K562 (cell line): ENCODE results near the gene COX6B1. TPM values are rescaled to one million over a fixed set of nuclear protein-coding genes. Genes with fewer than 3 reads are reported as not detected.

Source experiments
- ATF7 ChIP-seq: fragments of 450-650 bp; IDR thresholded peaks from 2 replicates; pipeline ENCODE4 v1.7.1; 2014; ENCODE audit warnings: mild to moderate bottlenecking, moderate library complexity
- ELF1 ChIP-seq: fragments of 200-800 bp; sonication (Bioruptor generic); IDR thresholded peaks from 2 replicates; pipeline ENCODE4 v1.6.1; 2016; ENCODE audit warnings: missing genetic modification characterization, missing compliant biosample characterization
- ETV5 ChIP-seq: sonication (generic); formaldehyde crosslinking; IDR thresholded peaks from 2 replicates; pipeline ENCODE4 v1.4.0; 2020; ENCODE audit warnings: low read depth, mild to moderate bottlenecking, missing genetic modification reagents
- FUS ChIP-seq: fragments of 200-400 bp; formaldehyde crosslinking; optimal IDR thresholded peaks from 2 replicates; pipeline ENCODE3; 2017; ENCODE audit warnings: low read depth, low read length
- JUNB ChIP-seq: fragments of 450-650 bp; formaldehyde crosslinking; conservative IDR thresholded peaks from 2 replicates; pipeline ENCODE4 v1.4.0; 2020; ENCODE audit warnings: mild to moderate bottlenecking
- MEIS2 ChIP-seq: fragments of 450-650 bp; IDR thresholded peaks from 2 replicates; pipeline ENCODE4 v1.6.1; 2014; ENCODE audit warnings: mild to moderate bottlenecking; ENCODE audit not compliant: partially characterized antibody
- NFE2 ChIP-seq: IDR thresholded peaks from 2 replicates; pipeline ENCODE4 v1.6.1; 2014; ENCODE audit warnings: antibody characterized with exemption, low read depth
- PCBP2 ChIP-seq: fragments of 200-400 bp; formaldehyde crosslinking; IDR thresholded peaks from 2 replicates; pipeline ENCODE4 v1.6.1; 2018; ENCODE audit warnings: low read length, low read depth, mild to moderate bottlenecking, moderate library complexity; ENCODE audit not compliant: poor library complexity, severe bottlenecking
- PML ChIP-seq: IDR thresholded peaks from 2 replicates; pipeline ENCODE4 v1.6.1; 2012; ENCODE audit warnings: low read length, inconsistent platforms
- RB1 ChIP-seq: fragments of 450-650 bp; IDR thresholded peaks from 2 replicates; pipeline ENCODE4 v1.6.1; 2017; ENCODE audit warnings: low read depth, mild to moderate bottlenecking
- RBM34 ChIP-seq: fragments of 200-400 bp; formaldehyde crosslinking; IDR thresholded peaks from 2 replicates; pipeline ENCODE4 v1.6.1; 2018; ENCODE audit warnings: low read length, borderline replicate concordance; ENCODE audit not compliant: insufficient read depth
- SRF ChIP-seq, 2 experiments: fragments of 250-450, 450-650 bp in 1 of 2; sonication (Bioruptor Pico) in 1 of 2; sonication (generic) in 1 of 2; formaldehyde crosslinking; IDR thresholded peaks; 2 replicates each; pipeline versions ENCODE4 v1.5.0 to v1.5.1; 2020 to 2022; ENCODE audit warnings: mild to moderate bottlenecking in 1 of 2, missing genetic modification reagents in 1 of 2
- TAF1 ChIP-seq: IDR thresholded peaks from 2 replicates; pipeline ENCODE4 v1.6.1; 2011; ENCODE audit warnings: mild to moderate bottlenecking, low read length, moderate library complexity; ENCODE audit not compliant: insufficient read depth, control insufficient read depth, severe bottlenecking; ENCODE audit errors: extremely low read depth
- polyA plus RNA-seq, 8 experiments: library from polyadenylated mRNA; depleted of rRNA in 4 of 8; stranded (reverse) in 5 of 8; unstranded in 3 of 8; fragments of >200 nt; fragmentation: Nextera tagmentation in 2 of 8; fragmentation: Illumina TruSeq in 1 of 8; extraction: Ambion mirVana in 2 of 8; extraction: Trizol in 1 of 8; gene quantifications; 2 replicates each; pipeline versions ENCODE4 v1.2.1 to v1.2.3, GENCODE V29; 2011 to 2014; ENCODE audit warnings: inconsistent platforms in 1 of 8, missing spikeins in 1 of 8
- total RNA-seq, 7 experiments: library from RNA; depleted of rRNA in 6 of 7; stranded (reverse); fragments of >200 nt in 6 of 7; fragmentation: Illumina TruSeq in 2 of 7; extraction: Trizol in 2 of 7; gene quantifications; 2 replicates each; pipeline versions ENCODE4 v1.2.1 to v1.2.3, GENCODE V29; 2011 to 2021; ENCODE audit warnings: low replicate concordance in 1 of 7
- TF ChIP-seq, protein P1 (sequence below), 3 experiments: fragments of 200-800 bp in 1 of 3; fragments of 250-450 bp in 1 of 3; fragments of 450-650 bp in 1 of 3; sonication (Bioruptor Pico) in 1 of 3; sonication (Bioruptor generic) in 1 of 3; formaldehyde crosslinking in 1 of 3; IDR thresholded peaks; 2 replicates each; pipeline versions ENCODE4 v1.6.1 to v1.8.0; 2016 to 2022; ENCODE audit warnings: mild to moderate bottlenecking in 2 of 3, missing genetic modification characterization in 2 of 3, missing compliant biosample characterization in 1 of 3, moderate library complexity in 1 of 3
- TF ChIP-seq, protein P2 (sequence below), 3 experiments: IDR thresholded peaks in 2 of 3; conservative IDR thresholded peaks in 1 of 3; 2 replicates each; pipeline ENCODE4 v1.5.1; 2011 to 2012; ENCODE audit warnings: low read length in 3 of 3, mild to moderate bottlenecking in 3 of 3, control low read depth in 2 of 3, improper control_type of control experiment in 1 of 3, inconsistent platforms in 1 of 3, low read depth in 1 of 3, mixed read lengths in 1 of 3, moderate library complexity in 1 of 3; ENCODE audit not compliant: insufficient read depth in 2 of 3
- TF ChIP-seq, protein P3 (sequence below), 2 experiments: fragments of 450-650 bp; IDR thresholded peaks; 2 replicates each; pipeline ENCODE4 v1.6.1; 2018; ENCODE audit warnings: mild to moderate bottlenecking in 2 of 2, low read depth in 1 of 2; ENCODE audit not compliant: partially characterized antibody in 2 of 2

COX6B1 gene
- total and polyA plus RNA-seq, 9 of the 15 experiments (the other 6 are each of a cell fraction or from before 2014, with no cell fraction given), result 777 to 2,393 (median 1,219) TPM

DNA sequence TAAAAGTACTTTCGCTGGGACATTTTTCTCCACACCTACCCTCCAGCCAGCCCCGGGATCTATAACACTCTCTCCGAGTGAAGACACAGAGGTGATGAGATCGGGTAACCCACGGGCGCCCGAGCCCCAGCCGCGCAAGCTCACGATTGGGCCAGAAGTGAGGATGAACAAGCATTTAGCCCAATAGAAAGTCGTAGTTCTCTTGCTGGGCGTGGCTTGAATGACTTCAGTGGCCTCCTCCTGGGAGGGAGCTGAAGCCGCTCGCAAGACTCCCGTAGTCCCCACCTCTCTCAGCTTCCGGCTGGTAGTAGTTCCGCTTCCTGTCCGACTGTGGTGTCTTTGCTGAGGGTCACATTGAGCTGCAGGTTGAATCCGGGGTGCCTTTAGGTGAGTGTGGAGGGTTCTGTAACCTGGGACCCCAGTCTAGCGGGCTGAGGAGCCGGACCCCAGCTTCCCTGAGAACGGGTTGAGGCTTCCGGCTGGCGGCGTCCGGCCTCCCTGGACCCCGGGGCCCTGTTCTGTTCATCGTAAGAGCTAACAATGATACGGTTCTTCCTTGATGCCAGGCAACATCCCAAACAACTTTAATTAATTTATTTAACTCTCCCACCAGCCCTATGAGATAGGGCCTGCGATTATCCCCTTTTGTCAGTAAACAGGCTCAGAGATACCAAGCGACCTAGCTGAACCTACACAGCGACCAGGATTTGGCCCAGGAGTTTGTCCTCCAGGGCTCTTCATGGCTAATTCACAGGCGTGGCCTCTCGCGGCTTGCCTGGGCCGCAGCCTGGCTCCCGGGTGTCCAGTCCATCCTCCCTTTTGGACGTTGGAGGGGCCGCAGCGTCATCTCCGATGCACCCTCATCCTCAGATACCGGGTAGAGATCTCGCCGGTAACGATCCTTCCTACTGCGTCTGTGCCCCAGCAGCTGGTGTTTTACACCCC is at the start of gene COX6B1 (continued):
- no peak for TF ChIP-seq RBM34
- TF ChIP-seq SRF (CRISPR knock-in tag; IDR thresholded peaks at IDR 0.05), result no peak; a peak in 1 of 4 replicates
- TF ChIP-seq MEIS2, result peak; percentile 59
- peak; percentile 19; the same call in 1 of the 2 replicates for TF ChIP-seq ETV5 (CRISPR knock-in tag)
- no peak for TF ChIP-seq FUS
- TF ChIP-seq PCBP2, result no peak
- peak; percentile 46; the same call in 1 of the 2 replicates for TF ChIP-seq NFE2
- TF ChIP-seq ELF1 (tag), result peak; percentile 80
- TF ChIP-seq TAF1, result peak; percentile 95
- TF ChIP-seq JUNB (CRISPR knock-in tag), result no peak
- TF ChIP-seq, protein P1, sequence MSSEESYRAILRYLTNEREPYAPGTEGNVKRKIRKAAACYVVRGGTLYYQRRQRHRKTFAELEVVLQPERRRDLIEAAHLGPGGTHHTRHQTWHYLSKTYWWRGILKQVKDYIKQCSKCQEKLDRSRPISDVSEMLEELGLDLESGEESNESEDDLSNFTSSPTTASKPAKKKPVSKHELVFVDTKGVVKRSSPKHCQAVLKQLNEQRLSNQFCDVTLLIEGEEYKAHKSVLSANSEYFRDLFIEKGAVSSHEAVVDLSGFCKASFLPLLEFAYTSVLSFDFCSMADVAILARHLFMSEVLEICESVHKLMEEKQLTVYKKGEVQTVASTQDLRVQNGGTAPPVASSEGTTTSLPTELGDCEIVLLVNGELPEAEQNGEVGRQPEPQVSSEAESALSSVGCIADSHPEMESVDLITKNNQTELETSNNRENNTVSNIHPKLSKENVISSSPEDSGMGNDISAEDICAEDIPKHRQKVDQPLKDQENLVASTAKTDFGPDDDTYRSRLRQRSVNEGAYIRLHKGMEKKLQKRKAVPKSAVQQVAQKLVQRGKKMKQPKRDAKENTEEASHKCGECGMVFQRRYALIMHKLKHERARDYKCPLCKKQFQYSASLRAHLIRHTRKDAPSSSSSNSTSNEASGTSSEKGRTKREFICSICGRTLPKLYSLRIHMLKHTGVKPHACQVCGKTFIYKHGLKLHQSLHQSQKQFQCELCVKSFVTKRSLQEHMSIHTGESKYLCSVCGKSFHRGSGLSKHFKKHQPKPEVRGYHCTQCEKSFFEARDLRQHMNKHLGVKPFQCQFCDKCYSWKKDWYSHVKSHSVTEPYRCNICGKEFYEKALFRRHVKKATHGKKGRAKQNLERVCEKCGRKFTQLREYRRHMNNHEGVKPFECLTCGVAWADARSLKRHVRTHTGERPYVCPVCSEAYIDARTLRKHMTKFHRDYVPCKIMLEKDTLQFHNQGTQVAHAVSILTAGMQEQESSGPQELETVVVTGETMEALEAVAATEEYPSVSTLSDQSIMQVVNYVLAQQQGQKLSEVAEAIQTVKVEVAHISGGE (CRISPR knock-in tag; IDR thresholded peaks at IDR 0.05), result peak; percentile 16 to 95 (median 69); a peak in 5 of 6 replicates
- TF ChIP-seq RB1, result 0 out of 2 replicates have a peak, but pooled peaks have one; percentile 10
- TF ChIP-seq PML, result peak; percentile 71; the same call in 1 of the 2 replicates
- TF ChIP-seq, protein P2, sequence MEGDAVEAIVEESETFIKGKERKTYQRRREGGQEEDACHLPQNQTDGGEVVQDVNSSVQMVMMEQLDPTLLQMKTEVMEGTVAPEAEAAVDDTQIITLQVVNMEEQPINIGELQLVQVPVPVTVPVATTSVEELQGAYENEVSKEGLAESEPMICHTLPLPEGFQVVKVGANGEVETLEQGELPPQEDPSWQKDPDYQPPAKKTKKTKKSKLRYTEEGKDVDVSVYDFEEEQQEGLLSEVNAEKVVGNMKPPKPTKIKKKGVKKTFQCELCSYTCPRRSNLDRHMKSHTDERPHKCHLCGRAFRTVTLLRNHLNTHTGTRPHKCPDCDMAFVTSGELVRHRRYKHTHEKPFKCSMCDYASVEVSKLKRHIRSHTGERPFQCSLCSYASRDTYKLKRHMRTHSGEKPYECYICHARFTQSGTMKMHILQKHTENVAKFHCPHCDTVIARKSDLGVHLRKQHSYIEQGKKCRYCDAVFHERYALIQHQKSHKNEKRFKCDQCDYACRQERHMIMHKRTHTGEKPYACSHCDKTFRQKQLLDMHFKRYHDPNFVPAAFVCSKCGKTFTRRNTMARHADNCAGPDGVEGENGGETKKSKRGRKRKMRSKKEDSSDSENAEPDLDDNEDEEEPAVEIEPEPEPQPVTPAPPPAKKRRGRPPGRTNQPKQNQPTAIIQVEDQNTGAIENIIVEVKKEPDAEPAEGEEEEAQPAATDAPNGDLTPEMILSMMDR (IDR thresholded peaks at IDR 0.05 in 2 of 3, conservative IDR thresholded peaks at IDR 0.05 in 1 of 3; ENCODE audit: insufficient read depth in 2 of 3, low read depth in 1 of 3, low read length in 3 of 3), result no peak; a peak in 1 of 6 replicates
- peak; percentile 91 for TF ChIP-seq ATF7
- TF ChIP-seq, protein P3, sequence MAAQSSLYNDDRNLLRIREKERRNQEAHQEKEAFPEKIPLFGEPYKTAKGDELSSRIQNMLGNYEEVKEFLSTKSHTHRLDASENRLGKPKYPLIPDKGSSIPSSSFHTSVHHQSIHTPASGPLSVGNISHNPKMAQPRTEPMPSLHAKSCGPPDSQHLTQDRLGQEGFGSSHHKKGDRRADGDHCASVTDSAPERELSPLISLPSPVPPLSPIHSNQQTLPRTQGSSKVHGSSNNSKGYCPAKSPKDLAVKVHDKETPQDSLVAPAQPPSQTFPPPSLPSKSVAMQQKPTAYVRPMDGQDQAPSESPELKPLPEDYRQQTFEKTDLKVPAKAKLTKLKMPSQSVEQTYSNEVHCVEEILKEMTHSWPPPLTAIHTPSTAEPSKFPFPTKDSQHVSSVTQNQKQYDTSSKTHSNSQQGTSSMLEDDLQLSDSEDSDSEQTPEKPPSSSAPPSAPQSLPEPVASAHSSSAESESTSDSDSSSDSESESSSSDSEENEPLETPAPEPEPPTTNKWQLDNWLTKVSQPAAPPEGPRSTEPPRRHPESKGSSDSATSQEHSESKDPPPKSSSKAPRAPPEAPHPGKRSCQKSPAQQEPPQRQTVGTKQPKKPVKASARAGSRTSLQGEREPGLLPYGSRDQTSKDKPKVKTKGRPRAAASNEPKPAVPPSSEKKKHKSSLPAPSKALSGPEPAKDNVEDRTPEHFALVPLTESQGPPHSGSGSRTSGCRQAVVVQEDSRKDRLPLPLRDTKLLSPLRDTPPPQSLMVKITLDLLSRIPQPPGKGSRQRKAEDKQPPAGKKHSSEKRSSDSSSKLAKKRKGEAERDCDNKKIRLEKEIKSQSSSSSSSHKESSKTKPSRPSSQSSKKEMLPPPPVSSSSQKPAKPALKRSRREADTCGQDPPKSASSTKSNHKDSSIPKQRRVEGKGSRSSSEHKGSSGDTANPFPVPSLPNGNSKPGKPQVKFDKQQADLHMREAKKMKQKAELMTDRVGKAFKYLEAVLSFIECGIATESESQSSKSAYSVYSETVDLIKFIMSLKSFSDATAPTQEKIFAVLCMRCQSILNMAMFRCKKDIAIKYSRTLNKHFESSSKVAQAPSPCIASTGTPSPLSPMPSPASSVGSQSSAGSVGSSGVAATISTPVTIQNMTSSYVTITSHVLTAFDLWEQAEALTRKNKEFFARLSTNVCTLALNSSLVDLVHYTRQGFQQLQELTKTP (IDR thresholded peaks at IDR 0.05; ENCODE audit: low read depth in 1 of 2, partially characterized antibody in 2 of 2), result peak in 1 of 2 experiments; percentile 59
